Adrenal gland (tissue), 5 donors: ENCODE data around the gene RALGAPA2.

Experiments used
- CTCF ChIP-seq, 6 experiments: fragments of 450-650 bp in 4 of 6; fragments of 200-600 bp in 2 of 6; sonication (generic) in 1 of 6; IDR thresholded peaks; 1 replicate in 5 of 6; 2 replicates in 1 of 6; pipeline versions ENCODE4 v1.5.1 to v1.8.0; 2016 to 2021; ENCODE audit warnings: antibody characterized with exemption in 6 of 6, mild to moderate bottlenecking in 2 of 6, moderate library complexity in 1 of 6
- POLR2A ChIP-seq, 2 donors: fragments of 450-650 bp; IDR thresholded peaks; one replicate each; pipeline ENCODE4 v1.6.1; 2017; ENCODE audit warnings: antibody characterized with exemption in 2 of 2, mild to moderate bottlenecking in 2 of 2, moderate library complexity in 1 of 2
- donor health status: DM: no; HTN: no; CAD: no.

DNA sequence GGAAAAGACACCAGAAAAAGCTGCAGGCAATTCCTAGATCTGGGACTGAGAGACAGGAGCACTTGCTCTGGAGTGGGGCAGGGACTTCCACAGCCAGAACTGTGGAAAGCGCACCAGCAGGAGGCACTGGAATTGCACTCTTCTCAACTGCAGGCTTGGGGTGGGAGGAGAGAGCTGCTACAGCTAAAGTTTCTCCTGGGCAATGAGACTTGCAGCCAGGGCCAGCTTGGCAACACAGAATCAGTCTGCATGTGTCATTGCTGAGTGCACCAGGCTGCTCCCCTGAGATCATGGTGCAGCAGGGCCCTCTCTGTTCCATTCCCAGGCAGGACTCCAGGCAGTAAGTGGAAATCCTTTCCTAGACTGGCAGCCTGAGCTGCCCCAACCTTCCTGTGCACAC is 198.7 kb downstream of the RALGAPA2 start:
- TF ChIP-seq CTCF (IDR thresholded peaks at IDR 0.05) (no peak), POLR2A (IDR thresholded peaks at IDR 0.05) (no peak)
